CD8-positive, alpha-beta memory T cell (primary cell): ENCODE results near the gene SPN. TPM values are rescaled to one million over a fixed set of nuclear protein-coding genes. Genes with fewer than 3 reads are reported as not detected.
"Not testable (repeated sequence)": the region's sequence is repeated elsewhere in the genome, so short reads cannot be mapped to it uniquely, and the experiment has no call there.

ENCODE experiments used
- CTCF ChIA-PET: fragments of 350-600 bp; sonication (Branson Sonifier 250); formaldehyde crosslinking; loops from one replicate; lab custom pipeline; 2021; ENCODE audit warnings: antibody characterized with exemption; lab: Charles Lee
- POLR2A ChIA-PET: fragments of 350-600 bp; sonication (Branson Sonifier 250); formaldehyde crosslinking; loops from one replicate; lab custom pipeline; 2021; ENCODE audit warnings: antibody characterized with exemption; lab: Charles Lee
- DNase-seq, 5 donors: peaks; one replicate each; pipeline versions ENCODE4 v3.0.0 to v3.0.0-alpha.2; 2020 to 2022; ENCODE audit warnings: mixed read lengths in 1 of 5
- H3K27ac ChIP-seq: one replicate; pipeline ENCODE4 v1.7.0; 2013; ENCODE audit warnings: low read depth, mild to moderate bottlenecking, low read length, moderate library complexity
- H3K27me3 ChIP-seq: 2 replicates; pipeline ENCODE4 v1.7.0; 2013; ENCODE audit warnings: low read length, mild to moderate bottlenecking; ENCODE audit not compliant: insufficient read depth, poor library complexity, severe bottlenecking
- H3K36me3 ChIP-seq: 2 replicates; pipeline ENCODE4 v1.7.0; 2013; ENCODE audit warnings: mild to moderate bottlenecking, low read length, moderate library complexity; ENCODE audit not compliant: insufficient read depth
- H3K4me1 ChIP-seq: 2 replicates; pipeline ENCODE4 v1.7.0; 2013; ENCODE audit warnings: mild to moderate bottlenecking, low read length, moderate library complexity; ENCODE audit not compliant: insufficient read depth
- H3K4me3 ChIP-seq: 2 replicates; pipeline ENCODE4 v1.7.0; 2013; ENCODE audit warnings: mild to moderate bottlenecking, low read length
- H3K9me3 ChIP-seq: 2 replicates; pipeline ENCODE4 v1.7.0; 2013; ENCODE audit warnings: mild to moderate bottlenecking, low read length
- H3K27ac Mint-ChIP-seq, 8 donors: one replicate each; pipeline ENCODE4 v1.8.0; 2020 to 2021; ENCODE audit warnings: mixed read lengths in 8 of 8, mild to moderate bottlenecking in 6 of 8, inconsistent platforms in 3 of 8, moderate library complexity in 3 of 8
- H3K27me3 Mint-ChIP-seq, 2 donors: one replicate each; pipeline ENCODE4 v1.8.0; 2020 to 2021; ENCODE audit warnings: mixed read lengths in 2 of 2, mild to moderate bottlenecking in 1 of 2, moderate library complexity in 1 of 2
- H3K36me3 Mint-ChIP-seq, 3 donors: one replicate each; pipeline ENCODE4 v1.8.0; 2020 to 2021; ENCODE audit warnings: mixed read lengths in 3 of 3, inconsistent platforms in 1 of 3, mild to moderate bottlenecking in 1 of 3
- H3K4me1 Mint-ChIP-seq, 3 donors: one replicate each; pipeline ENCODE4 v1.8.0; 2020 to 2021; ENCODE audit warnings: mixed read lengths in 3 of 3, inconsistent platforms in 1 of 3, mild to moderate bottlenecking in 1 of 3
- H3K4me3 Mint-ChIP-seq, 7 donors: one replicate each; pipeline ENCODE4 v1.8.0; 2020 to 2021; ENCODE audit warnings: mixed read lengths in 7 of 7, mild to moderate bottlenecking in 6 of 7, moderate library complexity in 4 of 7, inconsistent platforms in 2 of 7
- H3K9me3 Mint-ChIP-seq, 5 donors: one replicate each; pipeline ENCODE4 v1.8.0; 2020 to 2022; ENCODE audit warnings: mixed read lengths in 5 of 5, mild to moderate bottlenecking in 3 of 5, moderate library complexity in 2 of 5, inconsistent platforms in 1 of 5
- polyA plus RNA-seq: library from polyadenylated mRNA; unstranded; fragments of 300-500 nt; fragmentation: Illumina TruSeq; gene quantifications from one replicate; pipeline ENCODE4 v1.2.3, GENCODE V29; 2021
- total RNA-seq, 2 experiments: library from RNA; stranded (reverse); gene quantifications; one replicate each; pipeline ENCODE4 v1.2.3, GENCODE V29; 2021

Gene SPN
- total and polyA plus RNA-seq, 3 experiments from 2014 or later: 136 to 255 (median 144) TPM

- H3K36me3 ChIP-seq, H3K4me3 ChIP-seq, H3K27me3 Mint-ChIP-seq, DNase-seq, H3K27ac Mint-ChIP-seq, CTCF ChIA-PET, H3K27me3 ChIP-seq, H3K4me3 Mint-ChIP-seq, H3K27ac ChIP-seq, H3K9me3 ChIP-seq, POLR2A ChIA-PET, H3K36me3 Mint-ChIP-seq, H3K9me3 Mint-ChIP-seq: not testable (repeated sequence)
- H3K4me1 Mint-ChIP-seq: peaks cover 18 to 20% (median 18%) of the 10 kb centered on the region in 3 donors
- H3K4me1 ChIP-seq: peaks cover 17% of the 10 kb centered on the region
Observed at GRCh38 chr16:29638751-29639150, 24.3 kb upstream of the SPN start.

GRCh38 chr16:29641561-29641960, 21.5 kb upstream of the SPN start:
- Histone ChIP-seq H3K9me3 (no peaks in the 10 kb centered on the region), H3K4me3 (no peak overlapping the region), H3K27ac (peak overlapping the region; percentile 4), H3K36me3 (no peaks in the 10 kb centered on the region), H3K4me1 (peaks cover 23% of the 10 kb centered on the region), H3K27me3 (no peaks in the 10 kb centered on the region)
- ChIA-PET CTCF (interaction anchor here (0.7 to 1.6 kb wide), 4 partner anchors 13 to 391 kb away, joined by 4 to 5 read pairs (median 4); no protein-coding TSS in a partner anchor), POLR2A (interaction anchor here (0.6 kb wide), 1 partner anchor 36 kb away, joined by 3 read pairs; no protein-coding TSS in a partner anchor)
- Mint-ChIP-seq H3K4me3 (peak overlapping the region in 6 of 7 donors; percentile 52 to 82 (median 75)), H3K36me3 (no peaks in the 10 kb centered on the region), H3K27me3 (no peaks in the 10 kb centered on the region), H3K9me3 (no peaks in the 10 kb centered on the region), H3K4me1 (peaks cover 25 to 28% (median 27%) of the 10 kb centered on the region in 3 donors), H3K27ac (peak overlapping the region; percentile 61 to 93 (median 87))
- DNase-seq: peak in 1 of 5 donors; percentile 11

- no peaks in the 10 kb centered on the region for H3K27me3 Mint-ChIP-seq
- no peak overlapping the region for H3K27ac ChIP-seq
- no peak overlapping the region for H3K4me3 Mint-ChIP-seq
- DNase-seq: no peak
- H3K4me3 ChIP-seq: no peak overlapping the region
- no peaks in the 10 kb centered on the region for H3K36me3 ChIP-seq
- CTCF ChIA-PET: no interaction called here
- no peaks in the 10 kb centered on the region for H3K36me3 Mint-ChIP-seq
- H3K9me3 ChIP-seq: no peaks in the 10 kb centered on the region
- H3K27me3 ChIP-seq: no peaks in the 10 kb centered on the region
- H3K27ac Mint-ChIP-seq: peak overlapping the region in 1 of 8 donors; percentile 25
- H3K4me1 ChIP-seq: peaks cover 23% of the 10 kb centered on the region
- peaks cover 25 to 28% (median 27%) of the 10 kb centered on the region in 3 donors for H3K4me1 Mint-ChIP-seq
- POLR2A ChIA-PET: no interaction called here
- no peaks in the 10 kb centered on the region for H3K9me3 Mint-ChIP-seq
Observed at GRCh38 chr16:29643596-29643995, 19.5 kb upstream of the SPN start.

- H3K9me3 ChIP-seq: no peaks in the 10 kb centered on the region
- H3K27me3 ChIP-seq: no peaks in the 10 kb centered on the region
- H3K4me3 Mint-ChIP-seq: no peak overlapping the region
- CTCF ChIA-PET: no interaction called here
- no peaks in the 10 kb centered on the region for H3K36me3 ChIP-seq
- peak in 1 of 5 donors; percentile 11 for DNase-seq
- no peaks in the 10 kb centered on the region for H3K9me3 Mint-ChIP-seq
- no peaks in the 10 kb centered on the region for H3K27me3 Mint-ChIP-seq
- no peak overlapping the region for H3K4me3 ChIP-seq
- H3K4me1 Mint-ChIP-seq: peaks cover 25 to 28% (median 27%) of the 10 kb centered on the region in 3 donors
- no peak overlapping the region for H3K27ac ChIP-seq
- H3K27ac Mint-ChIP-seq: peak overlapping the region in 3 of 8 donors; percentile 9 to 95 (median 30)
- peaks cover 23% of the 10 kb centered on the region for H3K4me1 ChIP-seq
- H3K36me3 Mint-ChIP-seq: no peaks in the 10 kb centered on the region
- POLR2A ChIA-PET: no interaction called here
Observed at GRCh38 chr16:29644338-29644857, 18.6 kb upstream of the SPN start.

GRCh38 chr16:29644973-29645693, 17.9 kb upstream of the SPN start:
- no peak overlapping the region for H3K27ac ChIP-seq
- Mint-ChIP-seq H3K4me1 (peaks cover 27 to 31% (median 28%) of the 10 kb centered on the region in 3 donors), H3K27ac (peak overlapping the region in 3 of 8 donors; percentile 1 to 48 (median 21)), H3K27me3 (no peaks in the 10 kb centered on the region), H3K4me3 (no peak overlapping the region), H3K9me3 (no peaks in the 10 kb centered on the region), H3K36me3 (no peaks in the 10 kb centered on the region)
- H3K36me3 ChIP-seq: no peaks in the 10 kb centered on the region
- ChIA-PET CTCF (no interaction called here), POLR2A (interaction anchor here (1.2 kb wide), 1 partner anchor 21 kb away, joined by 4 read pairs; no protein-coding TSS in a partner anchor)
- H3K27me3 ChIP-seq: no peaks in the 10 kb centered on the region
- no peaks in the 10 kb centered on the region for H3K9me3 ChIP-seq
- H3K4me1 ChIP-seq: peaks cover 23% of the 10 kb centered on the region
- peak in 1 of 5 donors; percentile 1 for DNase-seq
- H3K4me3 ChIP-seq: no peak overlapping the region

- no peaks in the 10 kb centered on the region for H3K36me3 Mint-ChIP-seq
- H3K4me1 Mint-ChIP-seq: peaks cover 21 to 25% (median 24%) of the 10 kb centered on the region in 3 donors
- peak overlapping the region in 3 of 8 donors; percentile 1 to 46 (median 45) for H3K27ac Mint-ChIP-seq
- no peaks in the 10 kb centered on the region for H3K9me3 Mint-ChIP-seq
- H3K4me1 ChIP-seq: peaks cover 19% of the 10 kb centered on the region
- peak in 1 of 5 donors; percentile 33 for DNase-seq
- no peaks in the 10 kb centered on the region for H3K36me3 ChIP-seq
- H3K4me3 ChIP-seq: no peak overlapping the region
- H3K27me3 ChIP-seq: no peaks in the 10 kb centered on the region
- CTCF ChIA-PET: no interaction called here
- H3K27me3 Mint-ChIP-seq: no peaks in the 10 kb centered on the region
- H3K9me3 ChIP-seq: no peaks in the 10 kb centered on the region
- H3K27ac ChIP-seq: no peak overlapping the region
- POLR2A ChIA-PET: interaction anchor here (1.2 kb wide), 1 partner anchor 20 kb away, joined by 4 read pairs; no protein-coding TSS in a partner anchor
- no peak overlapping the region for H3K4me3 Mint-ChIP-seq
Observed at GRCh38 chr16:29645694-29646187, 17.3 kb upstream of the SPN start.

GRCh38 chr16:29646947-29647346, 16.1 kb upstream of the SPN start:
- no peaks in the 10 kb centered on the region for H3K9me3 Mint-ChIP-seq
- H3K4me3 Mint-ChIP-seq: no peak overlapping the region
- peaks cover 9 to 13% (median 12%) of the 10 kb centered on the region in 3 donors for H3K4me1 Mint-ChIP-seq
- ChIA-PET CTCF (no interaction called here), POLR2A (no interaction called here)
- Histone ChIP-seq H3K4me3 (no peak overlapping the region), H3K4me1 (peaks cover 7% of the 10 kb centered on the region), H3K27me3 (no peaks in the 10 kb centered on the region), H3K36me3 (no peaks in the 10 kb centered on the region), H3K27ac (no peak overlapping the region), H3K9me3 (no peaks in the 10 kb centered on the region)
- DNase-seq: peak in 1 of 5 donors; percentile 6
- H3K27me3 Mint-ChIP-seq: no peaks in the 10 kb centered on the region
- H3K36me3 Mint-ChIP-seq: no peaks in the 10 kb centered on the region
- no peak overlapping the region for H3K27ac Mint-ChIP-seq
